Left lung (tissue), 10 donors: ENCODE measurements around the gene CAMTA1. TPM values are rescaled to one million over a fixed set of nuclear protein-coding genes. Genes with fewer than 3 reads are reported as not detected.

Source experiments
- ATAC-seq: fragments of 200-7000 bp; cut with Tn5 transposase; one replicate; pipeline ENCODE4 v1.9.1; 2020; ENCODE audit warnings: moderate library complexity
- DNase-seq, 4 donors: peaks; one replicate each; pipeline ENCODE4 v3.0.0-alpha.2; 2013 to 2020
- H3K27ac ChIP-seq, 2 donors: fragments of 200-600 bp; sonication (generic) in 1 of 2; one replicate each; pipeline versions ENCODE4 v1.5.0 to v1.8.0; 2020 to 2021
- H3K27me3 ChIP-seq, 2 donors: fragments of 200-600 bp; sonication (generic) in 1 of 2; one replicate each; pipeline versions ENCODE4 v1.5.0 to v1.8.0; 2020 to 2021
- H3K36me3 ChIP-seq, 2 donors: fragments of 200-600 bp; sonication (generic) in 1 of 2; one replicate each; pipeline versions ENCODE4 v1.5.0 to v1.8.0; 2020 to 2021
- H3K4me1 ChIP-seq, 2 donors: fragments of 200-600 bp; one replicate each; pipeline ENCODE4 v1.8.0; 2021
- H3K4me3 ChIP-seq, 2 donors: fragments of 200-600 bp; sonication (generic) in 1 of 2; one replicate each; pipeline versions ENCODE4 v1.5.0 to v1.8.0; 2020 to 2021; ENCODE audit warnings: mild to moderate bottlenecking in 1 of 2
- H3K9me3 ChIP-seq, 2 donors: fragments of 200-600 bp; sonication (generic) in 1 of 2; one replicate each; pipeline versions ENCODE4 v1.5.0 to v1.8.0; 2020 to 2021
- intact Hi-C, 2 donors: fragments of 100-400 bp; cut with DNase I; formaldehyde crosslinking; loops; one replicate each; pipeline versions ENCODE4 v1.11.2 to v1.14.2; 2022
- polyA plus RNA-seq, 6 donors: library from polyadenylated mRNA; unstranded; fragments of 120-200 nt; gene quantifications; one replicate each; pipeline ENCODE4 v1.2.1, GENCODE V29; 2013; ENCODE audit not compliant: insufficient read length in 6 of 6
- total RNA-seq, 2 donors: library from RNA; stranded (reverse); fragmentation: NEBNext Ultra II Directional; extraction: Animal tissue kit (Norgen Biotek cat#: 25700); gene quantifications; one replicate each; pipeline ENCODE4 v1.2.1, GENCODE V29; 2021
- TF ChIP-seq, protein P1 (sequence below), 2 donors: fragments of 200-600 bp; sonication (generic) in 1 of 2; IDR thresholded peaks; one replicate each; pipeline versions ENCODE4 v1.5.0 to v1.8.0; 2021; ENCODE audit warnings: antibody characterized with exemption in 2 of 2
- donor health status: DM: no; HTN: yes; CAD: no.
- donor health status: DM: no; HTN: no; CAD: no.

Gene CAMTA1
- total and polyA plus RNA-seq, 8 donors = 42.7 to 69.1 (median 49.4) TPM

DNA sequence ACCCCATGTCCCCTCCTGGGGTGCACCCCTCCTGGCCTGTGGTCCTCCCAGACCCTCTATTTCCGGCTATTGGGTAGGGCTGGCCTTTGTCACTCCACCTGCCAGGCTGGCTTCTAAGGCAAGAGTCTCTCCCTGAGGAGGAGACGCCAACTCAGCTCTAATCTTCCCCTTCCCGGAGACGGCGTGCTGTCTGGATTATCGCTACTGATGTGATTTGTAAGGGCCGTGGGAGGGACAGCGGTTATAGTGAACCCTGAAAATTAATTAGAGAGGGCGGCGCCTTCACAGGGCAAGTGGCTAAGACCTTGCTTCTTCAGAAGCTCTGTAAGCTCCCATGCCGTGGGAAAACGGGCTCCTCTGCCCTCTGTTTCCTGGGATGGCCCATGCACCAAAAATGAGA, 778.9 kb downstream of the CAMTA1 start:
- no peaks in the 10 kb centered on the region for H3K4me1 ChIP-seq
- no peaks in the 10 kb centered on the region for H3K36me3 ChIP-seq
- H3K9me3 ChIP-seq = no peaks in the 10 kb centered on the region
- intact Hi-C loops = no loop called here
- TF ChIP-seq, protein P1, sequence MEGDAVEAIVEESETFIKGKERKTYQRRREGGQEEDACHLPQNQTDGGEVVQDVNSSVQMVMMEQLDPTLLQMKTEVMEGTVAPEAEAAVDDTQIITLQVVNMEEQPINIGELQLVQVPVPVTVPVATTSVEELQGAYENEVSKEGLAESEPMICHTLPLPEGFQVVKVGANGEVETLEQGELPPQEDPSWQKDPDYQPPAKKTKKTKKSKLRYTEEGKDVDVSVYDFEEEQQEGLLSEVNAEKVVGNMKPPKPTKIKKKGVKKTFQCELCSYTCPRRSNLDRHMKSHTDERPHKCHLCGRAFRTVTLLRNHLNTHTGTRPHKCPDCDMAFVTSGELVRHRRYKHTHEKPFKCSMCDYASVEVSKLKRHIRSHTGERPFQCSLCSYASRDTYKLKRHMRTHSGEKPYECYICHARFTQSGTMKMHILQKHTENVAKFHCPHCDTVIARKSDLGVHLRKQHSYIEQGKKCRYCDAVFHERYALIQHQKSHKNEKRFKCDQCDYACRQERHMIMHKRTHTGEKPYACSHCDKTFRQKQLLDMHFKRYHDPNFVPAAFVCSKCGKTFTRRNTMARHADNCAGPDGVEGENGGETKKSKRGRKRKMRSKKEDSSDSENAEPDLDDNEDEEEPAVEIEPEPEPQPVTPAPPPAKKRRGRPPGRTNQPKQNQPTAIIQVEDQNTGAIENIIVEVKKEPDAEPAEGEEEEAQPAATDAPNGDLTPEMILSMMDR (IDR thresholded peaks at IDR 0.05) = no peak
- DNase-seq = no peak
- H3K4me3 ChIP-seq = no peak overlapping the region
- H3K27ac ChIP-seq = no peak overlapping the region
- no peaks in the 10 kb centered on the region for H3K27me3 ChIP-seq
- ATAC-seq = no peak

DNA sequence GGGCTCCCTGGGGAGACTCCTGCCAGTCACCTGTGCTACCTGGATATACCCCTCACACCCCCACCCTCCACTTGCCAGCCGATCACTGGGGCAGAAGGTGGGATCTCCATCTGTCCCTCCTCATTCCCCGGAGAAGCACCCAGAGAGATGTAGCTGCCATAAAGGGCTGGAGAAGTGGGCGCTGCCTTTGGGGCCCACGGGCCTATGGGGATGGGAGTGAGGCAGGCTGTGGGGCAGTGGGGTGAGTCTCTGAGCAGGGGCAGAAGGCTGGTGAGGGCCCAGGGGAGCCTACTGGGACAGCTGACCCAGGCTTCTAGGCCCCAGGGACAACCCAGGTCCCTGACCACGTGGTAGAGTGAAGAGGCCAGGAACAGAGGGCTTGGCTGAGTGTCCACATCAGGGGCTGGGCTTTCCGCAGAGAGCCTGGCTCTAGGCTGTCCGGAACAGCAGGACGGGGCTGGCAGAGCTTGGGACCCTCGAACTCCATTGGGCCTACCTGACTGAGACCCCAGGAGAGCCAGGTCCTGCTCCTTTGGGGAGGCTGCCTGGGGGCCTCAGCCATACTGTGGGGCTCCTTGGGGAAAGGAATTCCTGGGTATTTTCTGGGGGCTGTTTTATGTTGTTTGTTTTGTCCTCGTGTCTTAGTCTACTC, 780.0 kb downstream of the CAMTA1 start:
- Histone ChIP-seq H3K4me1 (no peaks in the 10 kb centered on the region), H3K4me3 (no peak overlapping the region), H3K9me3 (no peaks in the 10 kb centered on the region), H3K27me3 (no peaks in the 10 kb centered on the region), H3K36me3 (no peaks in the 10 kb centered on the region), H3K27ac (no peak overlapping the region)
- ATAC-seq (no peak), DNase-seq (no peak)
- TF ChIP-seq, protein P1 (IDR thresholded peaks at IDR 0.05) = no peak
- intact Hi-C loops = no loop called here

DNA sequence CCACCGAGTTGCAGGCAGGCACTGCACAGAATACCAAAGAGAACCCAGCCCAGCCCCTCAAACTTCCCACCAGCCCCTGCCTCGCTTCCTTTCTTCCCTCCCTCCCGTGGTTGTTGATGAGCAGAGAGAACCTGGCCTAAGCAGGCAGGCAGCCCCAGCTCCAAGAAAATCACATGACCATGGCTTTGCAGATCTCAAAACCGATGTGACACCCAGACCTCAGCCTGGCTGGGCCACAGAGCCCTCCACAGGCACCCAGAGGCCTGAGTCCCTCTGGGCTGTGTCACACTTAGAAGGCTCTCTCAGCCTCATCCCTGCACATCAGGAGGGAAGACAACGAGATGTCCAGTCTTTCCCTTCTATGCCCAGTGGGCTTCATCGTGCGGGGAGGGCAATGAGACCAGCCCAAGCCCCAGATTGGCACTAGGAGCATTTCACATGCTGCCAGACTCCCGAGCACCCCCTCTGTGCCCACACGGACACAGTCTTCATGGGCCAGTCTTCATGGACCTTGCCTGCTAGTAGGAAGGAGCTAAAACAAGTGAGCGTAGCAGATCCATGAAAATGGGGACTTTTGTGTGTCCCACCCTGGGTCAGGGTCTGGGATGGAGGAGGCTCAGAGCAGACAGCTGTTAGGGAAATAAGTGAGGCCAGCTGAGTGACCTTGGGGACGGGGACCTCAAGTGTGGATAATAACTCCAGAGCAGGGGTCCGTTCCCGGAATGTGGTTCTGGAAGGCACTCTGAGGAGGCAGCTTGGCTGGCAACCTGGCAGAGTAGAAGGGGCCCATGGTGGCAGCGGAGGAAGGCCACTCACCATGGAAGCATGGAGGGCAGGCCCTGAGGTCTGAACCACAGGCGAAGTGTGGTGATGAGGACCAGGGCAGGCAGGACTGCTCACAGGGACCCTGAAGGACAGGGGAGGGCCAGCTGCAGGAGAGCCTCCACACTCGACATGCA, 781.4 kb downstream of the CAMTA1 start:
- DNase-seq (no peak), ATAC-seq (no peak)
- Histone ChIP-seq H3K27ac (no peak overlapping the region), H3K4me3 (no peak overlapping the region), H3K9me3 (no peaks in the 10 kb centered on the region), H3K4me1 (no peaks in the 10 kb centered on the region), H3K27me3 (no peaks in the 10 kb centered on the region), H3K36me3 (no peaks in the 10 kb centered on the region)
- intact Hi-C loops = no loop called here
- TF ChIP-seq, protein P1 (IDR thresholded peaks at IDR 0.05) = no peak

DNA sequence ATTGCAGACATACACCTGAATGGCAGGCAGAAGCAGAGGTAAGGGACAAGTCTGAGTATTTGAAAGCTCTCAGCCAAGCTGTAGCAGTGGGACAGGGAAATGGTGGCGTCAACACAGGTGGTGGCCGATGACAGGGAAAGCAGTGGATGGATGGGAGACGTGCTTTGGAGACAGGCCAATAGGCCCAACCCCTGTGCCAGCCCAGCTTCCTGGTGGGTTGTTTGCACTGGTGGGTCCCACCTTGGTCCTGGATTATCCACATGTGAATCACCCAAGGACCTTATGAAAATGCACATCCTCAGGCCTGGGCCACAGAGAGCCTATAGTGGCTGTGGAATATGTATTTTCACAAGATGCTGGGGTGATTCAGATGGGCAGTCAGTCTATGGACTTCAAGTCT, 782.1 kb downstream of the CAMTA1 start:
- ATAC-seq (no peak), DNase-seq (no peak)
- TF ChIP-seq, protein P1 (IDR thresholded peaks at IDR 0.05) = no peak
- no peak overlapping the region for H3K27ac ChIP-seq
- H3K27me3 ChIP-seq = no peaks in the 10 kb centered on the region
- no peaks in the 10 kb centered on the region for H3K4me1 ChIP-seq
- H3K36me3 ChIP-seq = no peaks in the 10 kb centered on the region
- H3K4me3 ChIP-seq = no peak overlapping the region
- no peaks in the 10 kb centered on the region for H3K9me3 ChIP-seq
- intact Hi-C loops = no loop called here

DNA sequence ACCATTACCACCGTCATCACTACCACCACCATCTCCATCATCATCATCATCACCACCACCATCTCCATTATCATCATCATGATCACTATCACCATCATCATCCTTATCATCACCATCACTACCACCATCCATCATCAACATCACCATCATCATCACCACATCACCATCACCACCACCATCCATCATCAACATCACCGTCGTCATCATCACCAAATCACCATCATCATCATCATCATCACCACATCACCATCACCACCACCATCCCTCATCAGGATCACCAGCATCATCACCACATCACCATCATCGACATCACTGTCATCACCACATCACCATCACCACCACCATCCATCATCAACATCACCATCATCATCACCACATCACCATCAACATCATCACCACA, 782.8 kb downstream of the CAMTA1 start:
- TF ChIP-seq, protein P1 (IDR thresholded peaks at IDR 0.05) = no peak
- ATAC-seq (no peak), DNase-seq (no peak)
- H3K4me1 ChIP-seq = no peaks in the 10 kb centered on the region
- no peaks in the 10 kb centered on the region for H3K36me3 ChIP-seq
- no peaks in the 10 kb centered on the region for H3K27me3 ChIP-seq
- H3K9me3 ChIP-seq = no peaks in the 10 kb centered on the region
- no peak overlapping the region for H3K27ac ChIP-seq
- intact Hi-C loops = no loop called here
- no peak overlapping the region for H3K4me3 ChIP-seq
